Right lobe of liver (tissue), 6 donors: ENCODE measurements around the gene SGO2. TPM values are rescaled to one million over a fixed set of nuclear protein-coding genes. Genes with fewer than 3 reads are reported as not detected.
A peak's percentile ranks its signal among the peaks of the same experiment; 100 is the strongest.

Source experiments
- ATAC-seq, 4 donors: fragments of 200-7000 bp; cut with Tn5 transposase; one replicate each; pipeline ENCODE4 v1.9.1; 2020; ENCODE audit warnings: mild to moderate bottlenecking in 4 of 4, moderate library complexity in 4 of 4
- DNase-seq, 3 donors: peaks; one replicate each; pipeline ENCODE4 v3.0.0-alpha.2; 2020
- H3K27ac ChIP-seq, 3 donors: fragments of 200-600 bp; one replicate each; pipeline ENCODE4 v1.8.0; 2022
- H3K27me3 ChIP-seq, 2 donors: fragments of 200-600 bp; one replicate each; pipeline ENCODE4 v1.8.0; 2022
- H3K36me3 ChIP-seq, 4 donors: fragments of 200-600 bp; sonication (generic) in 1 of 4; one replicate each; pipeline versions ENCODE4 v1.5.1 to v1.8.0; 2017 to 2022; ENCODE audit warnings: control low read depth in 1 of 4
- H3K4me1 ChIP-seq, 4 donors: fragments of 200-600 bp; sonication (generic) in 1 of 4; one replicate each; pipeline versions ENCODE4 v1.5.1 to v1.8.0; 2017 to 2022; ENCODE audit warnings: control low read depth in 1 of 4
- H3K4me3 ChIP-seq, 3 donors: fragments of 200-600 bp; one replicate each; pipeline ENCODE4 v1.8.0; 2022
- H3K9me3 ChIP-seq, 4 donors: fragments of 200-600 bp; sonication (generic) in 1 of 4; one replicate each; pipeline versions ENCODE4 v1.5.1 to v1.8.0; 2017 to 2022; ENCODE audit warnings: control low read depth in 1 of 4
- POLR2A ChIP-seq: fragments of 450-650 bp; IDR thresholded peaks from one replicate; pipeline ENCODE4 v1.6.1; 2017; ENCODE audit warnings: antibody characterized with exemption, mild to moderate bottlenecking
- WGBS: methylation state at CpG from one replicate; pipeline ENCODE4 v1.1.6; 2018; ENCODE audit warnings: low coverage, low lambda C conversion rate; ENCODE audit not compliant: insufficient coverage; ENCODE audit errors: missing lambda C conversion rate; 5-methylcytosine and 5-hydroxymethylcytosine counted together
- intact Hi-C, 2 donors: fragments of 100-400 bp; cut with DNase I; formaldehyde crosslinking; loops; one replicate each; pipeline versions ENCODE4 v1.11.2 to v1.14.1; 2022
- total RNA-seq, 6 experiments: library from RNA; depleted of rRNA in 2 of 6; stranded (reverse); fragments of >200 nt in 2 of 6; fragmentation: NEBNext Ultra II Directional in 3 of 6; extraction: Animal tissue kit (Norgen Biotek cat#: 25700) in 3 of 6; gene quantifications; one replicate each; pipeline versions ENCODE4 v1.1.0 to v1.2.4, GENCODE V29; 2016 to 2023
- TF ChIP-seq, protein P1 (sequence below), 4 donors: fragments of 200-600 bp in 3 of 4; fragments of 450-650 bp in 1 of 4; IDR thresholded peaks; one replicate each; pipeline versions ENCODE4 v1.5.1 to v1.8.0; 2016 to 2022; ENCODE audit warnings: antibody characterized with exemption in 4 of 4, mild to moderate bottlenecking in 2 of 4
- donor health status: DM: no; HTN: yes; CAD: no.
- donor health status: DM: no; HTN: no; CAD: no.
- donor health status: DM: no; HTN: no; CAD: no.
- donor health status: DM: no; HTN: yes; CAD: no.
- donor health status: DM: no; HTN: yes; CAD: no.

SGO2 gene
- total RNA-seq, 6 experiments from 2014 or later, result 0.37 to 1.8 (median 0.92) TPM

GRCh38 chr2:200483729-200484198 is 42.2 kb upstream of the SGO2 start:
- Histone ChIP-seq H3K27ac (no peak overlapping the region), H3K4me3 (no peak overlapping the region), H3K4me1 (no peaks in the 10 kb centered on the region), H3K27me3 (no peaks in the 10 kb centered on the region), H3K9me3 (no peaks in the 10 kb centered on the region), H3K36me3 (peaks cover 0 to 4% (median 0%) of the 10 kb centered on the region in 4 donors)
- peak in 2 of 3 donors; percentile 42 to 67 for DNase-seq
- intact Hi-C loops, result loop anchor here in 1 of 2 donors (5.0 kb wide), 1 partner anchor 506 kb away; no protein-coding TSS in a partner anchor
- WGBS, result 28% methylated on average over 2 of the region's 4 CpGs
- no peak for TF ChIP-seq POLR2A
- TF ChIP-seq, protein P1, sequence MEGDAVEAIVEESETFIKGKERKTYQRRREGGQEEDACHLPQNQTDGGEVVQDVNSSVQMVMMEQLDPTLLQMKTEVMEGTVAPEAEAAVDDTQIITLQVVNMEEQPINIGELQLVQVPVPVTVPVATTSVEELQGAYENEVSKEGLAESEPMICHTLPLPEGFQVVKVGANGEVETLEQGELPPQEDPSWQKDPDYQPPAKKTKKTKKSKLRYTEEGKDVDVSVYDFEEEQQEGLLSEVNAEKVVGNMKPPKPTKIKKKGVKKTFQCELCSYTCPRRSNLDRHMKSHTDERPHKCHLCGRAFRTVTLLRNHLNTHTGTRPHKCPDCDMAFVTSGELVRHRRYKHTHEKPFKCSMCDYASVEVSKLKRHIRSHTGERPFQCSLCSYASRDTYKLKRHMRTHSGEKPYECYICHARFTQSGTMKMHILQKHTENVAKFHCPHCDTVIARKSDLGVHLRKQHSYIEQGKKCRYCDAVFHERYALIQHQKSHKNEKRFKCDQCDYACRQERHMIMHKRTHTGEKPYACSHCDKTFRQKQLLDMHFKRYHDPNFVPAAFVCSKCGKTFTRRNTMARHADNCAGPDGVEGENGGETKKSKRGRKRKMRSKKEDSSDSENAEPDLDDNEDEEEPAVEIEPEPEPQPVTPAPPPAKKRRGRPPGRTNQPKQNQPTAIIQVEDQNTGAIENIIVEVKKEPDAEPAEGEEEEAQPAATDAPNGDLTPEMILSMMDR (IDR thresholded peaks at IDR 0.05), result peak; percentile 27 to 60 (median 39)
- peak; percentile 63 to 78 (median 70) for ATAC-seq

DNA sequence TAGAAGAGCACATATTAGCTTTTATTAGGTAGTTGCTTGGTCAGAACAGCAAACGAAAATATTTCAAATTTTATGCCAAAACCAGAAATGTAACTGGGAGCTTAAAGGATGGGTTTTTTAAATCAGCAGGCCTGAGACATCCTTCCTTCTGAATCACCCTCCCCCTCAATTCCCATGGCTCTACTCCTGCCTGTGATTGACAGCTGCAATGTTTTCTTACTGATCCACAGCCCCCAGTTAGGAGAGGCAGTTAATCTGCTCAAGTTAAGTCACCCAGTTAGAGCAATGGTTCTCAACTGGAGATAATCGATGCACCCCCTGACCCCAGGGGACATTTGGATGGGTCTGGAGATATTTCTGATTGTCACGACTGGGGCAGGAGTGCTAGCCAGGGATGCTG is 41.1 kb upstream of the SGO2 start:
- Histone ChIP-seq H3K9me3 (no peaks in the 10 kb centered on the region), H3K4me3 (no peak overlapping the region), H3K36me3 (peaks cover 0 to 6% (median 0%) of the 10 kb centered on the region in 4 donors), H3K27ac (no peak overlapping the region), H3K27me3 (no peaks in the 10 kb centered on the region), H3K4me1 (no peaks in the 10 kb centered on the region)
- DNase-seq (no peak), ATAC-seq (no peak)
- 45% methylated on average over 3 of the region's 3 CpGs for WGBS
- intact Hi-C loops, result loop anchor here in 1 of 2 donors (5.0 kb wide), 1 partner anchor 508 kb away; no protein-coding TSS in a partner anchor
- no peak for TF ChIP-seq POLR2A
- TF ChIP-seq, protein P1 (IDR thresholded peaks at IDR 0.05), result no peak

GRCh38 chr2:200486529-200486928 is 39.5 kb upstream of the SGO2 start:
- DNase-seq, result no peak
- Histone ChIP-seq H3K36me3 (peaks cover 0 to 11% (median 0%) of the 10 kb centered on the region in 4 donors), H3K4me3 (no peak overlapping the region), H3K27me3 (no peaks in the 10 kb centered on the region), H3K9me3 (no peaks in the 10 kb centered on the region), H3K4me1 (no peaks in the 10 kb centered on the region), H3K27ac (no peak overlapping the region)
- TF ChIP-seq, protein P1 (IDR thresholded peaks at IDR 0.05), result no peak
- no peak for TF ChIP-seq POLR2A
- 76% methylated on average over 2 of the region's 2 CpGs for WGBS
- intact Hi-C loops, result no loop called here
- no peak for ATAC-seq

DNA sequence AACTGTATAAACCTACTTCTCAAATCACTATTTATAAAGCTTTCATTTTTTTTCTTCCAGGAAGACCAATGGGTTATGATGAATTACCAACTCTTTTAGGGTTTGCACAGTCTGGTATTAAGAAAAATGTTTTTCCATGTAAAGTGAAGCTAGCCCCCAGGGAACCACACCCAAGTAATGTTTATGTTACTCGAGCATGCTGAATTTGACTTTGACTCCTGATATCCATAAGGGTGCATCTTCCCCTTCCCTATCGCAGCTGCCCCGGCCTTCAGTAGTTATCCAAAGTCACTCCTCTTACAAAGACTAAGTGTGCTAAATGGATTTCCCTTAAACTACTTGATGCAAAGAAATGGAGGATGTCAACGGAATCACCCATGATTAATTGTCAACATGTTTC is 37.8 kb upstream of the SGO2 start:
- H3K4me1 ChIP-seq, result no peaks in the 10 kb centered on the region
- H3K9me3 ChIP-seq, result no peaks in the 10 kb centered on the region
- TF ChIP-seq, protein P1 (IDR thresholded peaks at IDR 0.05), result no peak
- TF ChIP-seq POLR2A, result no peak
- no peak overlapping the region for H3K27ac ChIP-seq
- no peaks in the 10 kb centered on the region for H3K27me3 ChIP-seq
- ATAC-seq (no peak), DNase-seq (no peak)
- no peak overlapping the region for H3K4me3 ChIP-seq
- WGBS, result 65% methylated on average over 4 of the region's 4 CpGs
- peaks cover 0 to 21% (median 2%) of the 10 kb centered on the region in 4 donors for H3K36me3 ChIP-seq
- intact Hi-C loops, result no loop called here
